UCSD-AML1 (cell line): ENCODE data around the gene DPH5.

Experiments used
- DNase-seq: peaks from one replicate; lab custom pipeline; 2025; ENCODE audit not compliant: unreplicated experiment; lab: John Stamatoyannopoulos, UW

The DPH5 gene

DNA sequence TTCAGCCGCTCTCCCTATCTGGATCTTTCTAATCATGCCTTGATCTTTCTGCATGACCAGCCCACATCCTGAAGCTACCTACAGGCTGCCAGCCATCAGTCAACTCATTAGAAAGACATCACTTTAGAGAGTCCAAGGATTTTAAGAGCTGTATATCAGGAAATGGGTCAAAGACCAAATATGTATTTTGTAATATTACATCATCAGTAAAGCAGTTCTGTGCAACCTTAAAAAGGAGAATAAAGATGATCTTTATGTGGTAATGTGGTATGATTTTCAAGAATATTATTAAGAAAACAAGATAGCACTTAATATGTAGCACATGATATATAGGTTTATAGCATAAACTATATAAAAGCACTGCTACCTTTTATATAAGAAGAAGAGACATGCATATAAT, 82.1 kb downstream of the DPH5 start:
- DNase-seq = no peak

GRCh38 chr1:100942304-100943046, 83.1 kb downstream of the DPH5 start:
- DNase-seq = no peak

DNA sequence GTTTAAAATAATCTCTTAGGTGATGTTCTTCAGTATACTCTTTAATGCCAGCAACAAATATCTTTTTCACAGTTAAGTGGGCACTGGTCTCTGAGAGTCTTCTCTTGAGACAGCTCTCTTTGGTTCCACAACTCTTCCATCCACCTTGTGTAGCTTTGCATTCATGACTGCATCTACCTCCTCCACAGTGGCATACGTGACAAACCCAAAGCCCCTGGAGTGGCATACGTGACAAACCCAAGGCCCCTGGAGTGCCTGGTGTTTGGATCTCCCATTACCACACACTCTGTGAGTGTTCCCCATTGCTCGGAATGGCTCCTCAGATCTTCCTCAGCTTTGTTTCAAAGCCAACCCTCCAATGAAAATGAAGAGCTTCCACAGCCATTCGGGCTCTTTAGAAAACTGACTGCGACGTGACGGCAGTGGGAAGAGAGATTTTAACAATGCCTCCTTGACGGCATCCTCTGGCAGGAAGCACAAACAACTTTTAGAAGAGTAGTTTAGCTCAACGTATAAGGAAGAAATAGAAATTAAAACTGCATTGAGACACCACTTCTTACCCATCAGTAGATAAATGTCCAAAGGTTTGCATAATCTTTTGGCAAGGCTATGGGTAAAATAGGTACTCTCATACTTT, 83.9 kb downstream of the DPH5 start:
- DNase-seq = no peak

GRCh38 chr1:100941098-100941527, 84.5 kb downstream of the DPH5 start:
- DNase-seq = no peak
